H9 (cell line): ENCODE measurements around the gene SETDB1. TPM values are rescaled to one million over a fixed set of nuclear protein-coding genes. Genes with fewer than 3 reads are reported as not detected.

ENCODE experiments used
- DNase-seq: peaks from one replicate; pipeline ENCODE4 v3.0.0-alpha.2; 2017
- H2AFZ ChIP-seq: one replicate; pipeline ENCODE4 v1.6.1; 2013; ENCODE audit warnings: mild to moderate bottlenecking, low read length, control low read depth, moderate library complexity
- H2AK5ac ChIP-seq: 2 replicates; pipeline ENCODE4 v1.6.1; 2013; ENCODE audit warnings: low read length, control low read depth, mixed read lengths; ENCODE audit not compliant: insufficient read length
- H2BK120ac ChIP-seq: one replicate; pipeline ENCODE4 v1.6.1; 2013; ENCODE audit warnings: low read depth, mild to moderate bottlenecking, low read length, control low read depth, inconsistent platforms; ENCODE audit not compliant: poor library complexity, severe bottlenecking
- H2BK12ac ChIP-seq: 2 replicates; pipeline ENCODE4 v1.6.1; 2013; ENCODE audit warnings: low read length, control low read depth, mixed read lengths, low read depth; ENCODE audit not compliant: insufficient read length
- H2BK15ac ChIP-seq: 2 replicates; pipeline ENCODE4 v1.6.1; 2013; ENCODE audit warnings: low read depth, low read length, control low read depth
- H2BK20ac ChIP-seq: one replicate; pipeline ENCODE4 v1.6.1; 2013; ENCODE audit warnings: low read depth, mild to moderate bottlenecking, low read length, control low read depth, inconsistent platforms; ENCODE audit not compliant: poor library complexity, severe bottlenecking
- H2BK5ac ChIP-seq: 2 replicates; pipeline ENCODE4 v1.6.1; 2013; ENCODE audit warnings: low read length, control low read depth, mixed read lengths; ENCODE audit not compliant: insufficient read length
- H3K14ac ChIP-seq: 2 replicates; pipeline ENCODE4 v1.6.1; 2013; ENCODE audit warnings: low read length, control low read depth; ENCODE audit not compliant: insufficient read depth
- H3K18ac ChIP-seq: 2 replicates; pipeline ENCODE4 v1.6.1; 2013; ENCODE audit warnings: low read depth, mild to moderate bottlenecking, mixed read lengths, low read length, control low read depth; ENCODE audit not compliant: insufficient read length
- H3K23ac ChIP-seq: 2 replicates; pipeline ENCODE4 v1.6.1; 2013; ENCODE audit warnings: low read length, control low read depth, mixed read lengths, low read depth; ENCODE audit not compliant: insufficient read length
- H3K23me2 ChIP-seq: 2 replicates; pipeline ENCODE4 v1.6.1; 2013; ENCODE audit warnings: low read depth, mild to moderate bottlenecking, mixed read lengths, low read length, control low read depth; ENCODE audit not compliant: insufficient read length, poor library complexity, severe bottlenecking
- H3K27ac ChIP-seq: 2 replicates; pipeline ENCODE4 v1.5.1; 2013; ENCODE audit warnings: low read length, control low read depth, mixed read lengths, low read depth; ENCODE audit not compliant: insufficient read length
- H3K27me3 ChIP-seq: 2 replicates; pipeline ENCODE4 v1.6.1; 2013; ENCODE audit warnings: low read length, control low read depth, inconsistent platforms; ENCODE audit not compliant: insufficient read depth
- H3K4ac ChIP-seq: 2 replicates; pipeline ENCODE4 v1.6.1; 2013; ENCODE audit warnings: low read depth, mild to moderate bottlenecking, control low read depth, inconsistent platforms, low read length, moderate library complexity
- H3K4me1 ChIP-seq: 2 replicates; pipeline ENCODE4 v1.6.1; 2013; ENCODE audit warnings: low read length, control low read depth, inconsistent platforms; ENCODE audit not compliant: insufficient read depth
- H3K4me2 ChIP-seq: 2 replicates; pipeline ENCODE4 v1.6.1; 2013; ENCODE audit warnings: low read length, control low read depth, mixed read lengths; ENCODE audit not compliant: insufficient read length, insufficient read depth
- H3K56ac ChIP-seq: 2 replicates; pipeline ENCODE4 v1.6.1; 2013; ENCODE audit warnings: low read depth, mild to moderate bottlenecking, mixed read lengths, low read length, control low read depth; ENCODE audit not compliant: insufficient read length
- H3K79me1 ChIP-seq: 2 replicates; pipeline ENCODE4 v1.6.1; 2013; ENCODE audit warnings: low read depth, mild to moderate bottlenecking, moderate library complexity, low read length, control low read depth, inconsistent platforms; ENCODE audit not compliant: insufficient read depth, poor library complexity, severe bottlenecking
- H3K79me2 ChIP-seq: 2 replicates; pipeline ENCODE4 v1.6.1; 2013; ENCODE audit warnings: low read length, control low read depth, inconsistent platforms; ENCODE audit not compliant: insufficient read depth
- H3K9ac ChIP-seq: 2 replicates; pipeline ENCODE4 v1.6.1; 2013; ENCODE audit warnings: low read length, control low read depth, mixed read lengths; ENCODE audit not compliant: insufficient read length; ENCODE audit errors: extremely low read depth
- H3K9me3 ChIP-seq: one replicate; pipeline ENCODE4 v1.6.1; 2013; ENCODE audit warnings: low read depth, low read length, inconsistent platforms; ENCODE audit not compliant: control insufficient read depth
- H3T11ph ChIP-seq: one replicate; pipeline ENCODE4 v1.6.1; 2013; ENCODE audit warnings: mild to moderate bottlenecking, low read length, control low read depth, inconsistent platforms
- H4K20me1 ChIP-seq: one replicate; pipeline ENCODE4 v1.6.1; 2013; ENCODE audit not compliant: control insufficient read depth, insufficient read length, insufficient read depth
- H4K5ac ChIP-seq: 2 replicates; pipeline ENCODE4 v1.6.1; 2013; ENCODE audit warnings: low read depth, mild to moderate bottlenecking, mixed read lengths, low read length, control low read depth; ENCODE audit not compliant: insufficient read length
- H4K8ac ChIP-seq: replicated peaks from 2 replicates; pipeline ENCODE4 v1.6.1; 2013; ENCODE audit warnings: low read length, control low read depth, mixed read lengths, low read depth; ENCODE audit not compliant: insufficient read length
- H4K91ac ChIP-seq: 2 replicates; pipeline ENCODE4 v1.6.1; 2013; ENCODE audit warnings: low read depth, mild to moderate bottlenecking, moderate library complexity, mixed read lengths, low read length, control low read depth; ENCODE audit not compliant: insufficient read length
- H3K27ac Mint-ChIP-seq, 3 experiments: 2 replicates in 2 of 3; 3 replicates in 1 of 3; pipeline ENCODE4 v1.8.0; 2020 to 2021; ENCODE audit warnings: mixed read lengths in 3 of 3, mild to moderate bottlenecking in 1 of 3, moderate library complexity in 1 of 3
- H3K27me3 Mint-ChIP-seq: 2 replicates; pipeline ENCODE4 v1.8.0; 2021; ENCODE audit warnings: low read depth, mild to moderate bottlenecking, moderate library complexity, mixed read lengths
- H3K36me3 Mint-ChIP-seq, 3 experiments: 2 replicates in 2 of 3; 3 replicates in 1 of 3; pipeline ENCODE4 v1.8.0; 2020 to 2021; ENCODE audit warnings: low read depth in 3 of 3, mixed read lengths in 3 of 3; ENCODE audit not compliant: insufficient read depth in 1 of 3
- H3K4me1 Mint-ChIP-seq, 2 experiments: 2 replicates each; pipeline ENCODE4 v1.8.0; 2020; ENCODE audit warnings: mixed read lengths in 2 of 2
- H3K4me3 Mint-ChIP-seq, 2 experiments: 2 replicates in 1 of 2; 3 replicates in 1 of 2; pipeline ENCODE4 v1.8.0; 2020 to 2021; ENCODE audit warnings: mild to moderate bottlenecking in 2 of 2, mixed read lengths in 2 of 2, moderate library complexity in 1 of 2
- H3K9me3 Mint-ChIP-seq, 2 experiments: 2 replicates in 1 of 2; 3 replicates in 1 of 2; pipeline ENCODE4 v1.8.0; 2020; ENCODE audit warnings: mild to moderate bottlenecking in 2 of 2, mixed read lengths in 2 of 2, moderate library complexity in 1 of 2
- CTCF ChIP-seq: fragments of 200-600 bp; sonication (generic); conservative IDR thresholded peaks from 3 replicates; pipeline ENCODE4 v1.8.0; 2021; ENCODE audit warnings: antibody characterized with exemption, mild to moderate bottlenecking
- WGBS: extraction: QIAGEN DNeasy Blood & Tissue Kit; methylation state at CpG from one replicate; pipeline ENCODE4 v1.1.7; 2013; ENCODE audit warnings: missing lambda C conversion rate, low lambda C conversion rate, mixed read lengths; ENCODE audit not compliant: insufficient read length; ENCODE audit errors: extremely low coverage; 5-methylcytosine and 5-hydroxymethylcytosine counted together
- total RNA-seq: library from RNA; stranded (reverse); gene quantifications from 2 replicates; pipeline ENCODE4 v1.2.1, GENCODE V29; 2021

The SETDB1 gene
- total RNA-seq, 1 experiment from 2014 or later, result 62.1 TPM

GRCh38 chr1:150973258-150973835 is 47.2 kb downstream of the SETDB1 start:
- H3K36me3 Mint-ChIP-seq, result peaks cover 9 to 12% (median 11%) of the 10 kb centered on the region in 3 experiments; a peak in 6 of 7 replicates
- Histone ChIP-seq H3K14ac (no peak overlapping the region), H2AK5ac (no peak overlapping the region), H3K9me3 (no peaks in the 10 kb centered on the region), H4K8ac (no peak overlapping the region), H3K27me3 (no peaks in the 10 kb centered on the region), H3K9ac (peak overlapping the region; percentile 64), H3K79me1 (no peaks in the 10 kb centered on the region), H3K18ac (no peak overlapping the region), H2BK5ac (no peak overlapping the region), H2BK15ac (no peak overlapping the region), H2BK12ac (no peak overlapping the region), H4K91ac (no peak overlapping the region), H3K23ac (no peak overlapping the region), H2BK20ac (no peak overlapping the region), H4K5ac (no peak overlapping the region), H3K4me2 (peak overlapping the region; percentile 72), H3K4me1 (peaks cover 18% of the 10 kb centered on the region), H2BK120ac (no peak overlapping the region), H3T11ph (no peak overlapping the region), H2AFZ (no peak overlapping the region), H3K27ac (no peak overlapping the region), H3K56ac (no peak overlapping the region), H3K4ac (no peak overlapping the region), H4K20me1 (no peaks in the 10 kb centered on the region), H3K79me2 (peaks cover 31% of the 10 kb centered on the region; the same call in 1 of the 2 replicates), H3K23me2 (peaks cover 12% of the 10 kb centered on the region)
- TF ChIP-seq CTCF, result no peak
- no peak for DNase-seq
- H3K27ac Mint-ChIP-seq, result peak overlapping the region in 2 of 3 experiments; percentile 14 to 27; a peak in 1 of 7 replicates
- H3K4me3 Mint-ChIP-seq, result peak overlapping the region; percentile 78 to 86
- no CpG with 5 or more reads among the region's 15 CpGs for WGBS
- no peaks in the 10 kb centered on the region for H3K9me3 Mint-ChIP-seq
- peaks cover 58 to 63% of the 10 kb centered on the region in 2 experiments for H3K4me1 Mint-ChIP-seq
- H3K27me3 Mint-ChIP-seq, result no peaks in the 10 kb centered on the region
